ENCODE measurements around the gene KCNT2.

KCNT2 gene

GRCh38 chr1:196323869-196324268 is 284.4 kb downstream of the KCNT2 start:
- H3K4me1 ChIP-seq = no peaks in the 10 kb centered on the region
- no peaks in the 10 kb centered on the region for H3K27me3 ChIP-seq
- no peak for TF ChIP-seq CTCF (IDR thresholded peaks at IDR 0.05)
- intact Hi-C loops (cut with DNase I; ENCODE audit: low total_unique reads) = no loop called here
- no peak for DNase-seq
- no peaks in the 10 kb centered on the region for H3K36me3 ChIP-seq
- no peaks in the 10 kb centered on the region for H3K9me3 ChIP-seq
- H3K27ac ChIP-seq = no peak overlapping the region
- H3K4me3 ChIP-seq = no peak overlapping the region

- Histone ChIP-seq H3K36me3 (no peaks in the 10 kb centered on the region), H3K4me1 (no peaks in the 10 kb centered on the region), H3K9me3 (no peaks in the 10 kb centered on the region), H3K27ac (no peak overlapping the region), H3K4me3 (no peak overlapping the region), H3K27me3 (no peaks in the 10 kb centered on the region)
- no peak for TF ChIP-seq CTCF (IDR thresholded peaks at IDR 0.05)
- intact Hi-C loops (cut with DNase I; ENCODE audit: low total_unique reads) = no loop called here
- DNase-seq = no peak
Observed at GRCh38 chr1:196319301-196319700, 288.9 kb downstream of the KCNT2 start.

DNA sequence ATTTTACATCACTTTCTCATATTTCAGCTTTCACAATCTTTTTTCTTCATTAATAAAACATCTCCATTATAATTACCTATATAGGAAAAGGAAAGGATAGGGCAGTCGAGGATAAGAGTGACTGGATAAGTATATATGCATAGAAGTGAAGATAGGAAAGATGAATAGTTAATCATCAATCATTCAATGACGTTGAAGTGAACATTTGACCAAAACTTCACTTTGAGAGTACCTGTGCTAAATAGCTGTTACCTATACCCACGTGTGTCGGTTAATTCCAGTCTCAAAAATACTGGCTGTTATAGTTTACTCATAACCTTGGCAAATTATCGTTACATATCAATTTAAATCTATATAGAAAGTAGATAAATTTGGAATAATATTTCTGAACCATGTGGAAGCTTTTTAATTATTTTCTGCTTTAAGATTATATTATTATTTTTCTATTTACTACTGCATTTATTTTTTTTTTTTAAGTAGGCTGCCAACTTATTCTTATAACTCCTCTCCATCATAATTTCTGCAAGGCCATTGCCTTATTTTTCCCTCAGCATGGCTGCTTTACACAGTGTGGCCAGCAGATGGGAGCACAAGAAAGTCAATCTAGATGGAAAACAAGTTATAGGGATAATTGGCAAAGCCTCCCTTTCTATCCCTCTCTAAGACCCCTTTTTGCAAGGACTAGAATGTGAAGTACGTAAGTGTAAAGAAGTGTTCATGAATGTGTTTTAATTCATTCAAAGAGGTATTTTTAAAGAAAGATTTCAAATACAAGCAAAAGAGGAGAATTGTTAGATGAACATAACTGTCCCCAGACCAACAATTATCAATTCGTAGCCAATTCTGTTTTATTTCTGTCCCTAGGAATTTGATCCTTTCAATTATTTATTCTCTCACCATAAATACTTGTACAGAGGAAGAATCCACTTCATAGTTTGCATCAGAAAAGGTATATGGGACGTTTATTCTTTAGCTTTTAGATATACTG is 290.4 kb downstream of the KCNT2 start:
- H3K36me3 ChIP-seq = no peaks in the 10 kb centered on the region
- no peaks in the 10 kb centered on the region for H3K4me1 ChIP-seq
- no peak for DNase-seq
- H3K4me3 ChIP-seq = no peak overlapping the region
- H3K9me3 ChIP-seq = no peaks in the 10 kb centered on the region
- TF ChIP-seq CTCF (IDR thresholded peaks at IDR 0.05) = peak; percentile 30 to 45
- H3K27me3 ChIP-seq = no peaks in the 10 kb centered on the region
- no peak overlapping the region for H3K27ac ChIP-seq
- intact Hi-C loops (cut with DNase I; ENCODE audit: low total_unique reads) = no loop called here

- Histone ChIP-seq H3K27ac (no peak overlapping the region), H3K9me3 (no peaks in the 10 kb centered on the region), H3K36me3 (no peaks in the 10 kb centered on the region), H3K27me3 (no peaks in the 10 kb centered on the region), H3K4me3 (no peak overlapping the region), H3K4me1 (no peaks in the 10 kb centered on the region)
- no peak for TF ChIP-seq CTCF (IDR thresholded peaks at IDR 0.05)
- intact Hi-C loops (cut with DNase I; ENCODE audit: low total_unique reads) = no loop called here
- DNase-seq = no peak
Observed at GRCh38 chr1:196312739-196313138, 295.5 kb downstream of the KCNT2 start.

- intact Hi-C loops (cut with DNase I; ENCODE audit: low total_unique reads) = no loop called here
- Histone ChIP-seq H3K36me3 (no peaks in the 10 kb centered on the region), H3K27ac (no peak overlapping the region), H3K9me3 (no peaks in the 10 kb centered on the region), H3K4me1 (no peaks in the 10 kb centered on the region), H3K4me3 (no peak overlapping the region), H3K27me3 (no peaks in the 10 kb centered on the region)
- no peak for TF ChIP-seq CTCF (IDR thresholded peaks at IDR 0.05)
- DNase-seq = no peak
Observed at GRCh38 chr1:196309386-196309785, 298.9 kb downstream of the KCNT2 start.
